ENCODE results near the gene TAS2R5. TPM values are rescaled to one million over a fixed set of nuclear protein-coding genes. Genes with fewer than 3 reads are reported as not detected.
A peak's percentile ranks its signal among the peaks of the same experiment; 100 is the strongest.
"Not testable (repeated sequence)": the region's sequence is repeated elsewhere in the genome, so short reads cannot be mapped to it uniquely, and the experiment has no call there.

Gene TAS2R5
- total RNA-seq, 1 donor from 2014 or later = 1.3 TPM

- H3K27me3 Mint-ChIP-seq (ENCODE audit: unreplicated experiment) = peaks cover 1% of the 10 kb centered on the region
- TF ChIP-seq, protein P1, sequence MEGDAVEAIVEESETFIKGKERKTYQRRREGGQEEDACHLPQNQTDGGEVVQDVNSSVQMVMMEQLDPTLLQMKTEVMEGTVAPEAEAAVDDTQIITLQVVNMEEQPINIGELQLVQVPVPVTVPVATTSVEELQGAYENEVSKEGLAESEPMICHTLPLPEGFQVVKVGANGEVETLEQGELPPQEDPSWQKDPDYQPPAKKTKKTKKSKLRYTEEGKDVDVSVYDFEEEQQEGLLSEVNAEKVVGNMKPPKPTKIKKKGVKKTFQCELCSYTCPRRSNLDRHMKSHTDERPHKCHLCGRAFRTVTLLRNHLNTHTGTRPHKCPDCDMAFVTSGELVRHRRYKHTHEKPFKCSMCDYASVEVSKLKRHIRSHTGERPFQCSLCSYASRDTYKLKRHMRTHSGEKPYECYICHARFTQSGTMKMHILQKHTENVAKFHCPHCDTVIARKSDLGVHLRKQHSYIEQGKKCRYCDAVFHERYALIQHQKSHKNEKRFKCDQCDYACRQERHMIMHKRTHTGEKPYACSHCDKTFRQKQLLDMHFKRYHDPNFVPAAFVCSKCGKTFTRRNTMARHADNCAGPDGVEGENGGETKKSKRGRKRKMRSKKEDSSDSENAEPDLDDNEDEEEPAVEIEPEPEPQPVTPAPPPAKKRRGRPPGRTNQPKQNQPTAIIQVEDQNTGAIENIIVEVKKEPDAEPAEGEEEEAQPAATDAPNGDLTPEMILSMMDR (IDR thresholded peaks at IDR 0.05; ENCODE audit: partially characterized antibody, unreplicated experiment) = peak; percentile 61
- H3K9me3 Mint-ChIP-seq (ENCODE audit: unreplicated experiment) = peaks cover 6% of the 10 kb centered on the region
- DNase-seq = no peak
- no peaks in the 10 kb centered on the region for H3K4me1 Mint-ChIP-seq (ENCODE audit: low read depth, unreplicated experiment)
- H3K36me3 Mint-ChIP-seq (ENCODE audit: unreplicated experiment) = peaks cover 42% of the 10 kb centered on the region
- no peak overlapping the region for H3K4me3 Mint-ChIP-seq (ENCODE audit: unreplicated experiment)
- H3K27ac Mint-ChIP-seq (ENCODE audit: unreplicated experiment) = no peak overlapping the region
These were observed 35.1 kb upstream of the TAS2R5 start for GRCh38 chr7:141754939-141755338.

DNA sequence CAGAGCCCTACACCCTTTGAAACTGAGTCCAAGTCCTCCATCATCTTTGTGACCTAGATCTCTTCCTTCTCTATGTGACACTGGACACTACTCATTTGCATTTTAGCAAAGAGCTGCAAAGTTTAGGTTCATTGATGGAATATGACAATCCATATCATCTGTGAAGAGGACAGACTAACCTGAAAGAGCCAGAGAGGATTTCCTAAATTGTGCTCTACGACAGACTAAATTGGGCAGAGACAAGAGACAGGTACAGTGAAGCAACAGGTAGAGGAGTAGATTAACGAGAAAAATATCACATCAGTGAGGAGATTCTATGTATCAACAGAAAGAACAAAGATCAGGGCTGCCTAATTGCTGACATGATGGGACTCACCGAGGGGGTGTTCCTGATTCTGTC, 26.2 kb upstream of the TAS2R5 start, which contains the start of gene TAS2R3:
Gene TAS2R3, plus strand, starts transcription at position 301 of the 400 bp plus-strand sequence. Its CDS starts 62 bp downstream, at position 363.
- TF ChIP-seq, protein P1 (IDR thresholded peaks at IDR 0.05; ENCODE audit: partially characterized antibody, unreplicated experiment) = no peak
- H3K9me3 Mint-ChIP-seq (ENCODE audit: unreplicated experiment) = no peaks in the 10 kb centered on the region
- H3K36me3 Mint-ChIP-seq (ENCODE audit: unreplicated experiment) = no peaks in the 10 kb centered on the region
- no peaks in the 10 kb centered on the region for H3K4me1 Mint-ChIP-seq (ENCODE audit: low read depth, unreplicated experiment)
- no peak for DNase-seq
- no peak within 1 kb of the TSS for H3K4me3 Mint-ChIP-seq (ENCODE audit: unreplicated experiment)
- H3K27me3 Mint-ChIP-seq (ENCODE audit: unreplicated experiment) = peaks cover 2% of the 10 kb centered on the region
- no peak within 1 kb of the TSS for H3K27ac Mint-ChIP-seq (ENCODE audit: unreplicated experiment)

GRCh38 chr7:141770083-141770583, 19.9 kb upstream of the TAS2R5 start:
- not testable (repeated sequence) for DNase-seq; H3K36me3 Mint-ChIP-seq (ENCODE audit: unreplicated experiment)

GRCh38 chr7:141776374-141776773, 13.6 kb upstream of the TAS2R5 start, which contains the start of gene TAS2R4:
Gene TAS2R4 (plus strand): TSS chr7:141776674. CDS start chr7:141778489, 1,815 bp downstream.
- DNase-seq = no peak
- no peaks in the 10 kb centered on the region for H3K27me3 Mint-ChIP-seq (ENCODE audit: unreplicated experiment)
- TF ChIP-seq, protein P1 (IDR thresholded peaks at IDR 0.05; ENCODE audit: partially characterized antibody, unreplicated experiment) = no peak
- no peak within 1 kb of the TSS for H3K27ac Mint-ChIP-seq (ENCODE audit: unreplicated experiment)
- H3K4me3 Mint-ChIP-seq (ENCODE audit: unreplicated experiment) = no peak within 1 kb of the TSS
- H3K36me3 Mint-ChIP-seq (ENCODE audit: unreplicated experiment) = peaks cover 6% of the 10 kb centered on the region
- no peaks in the 10 kb centered on the region for H3K4me1 Mint-ChIP-seq (ENCODE audit: low read depth, unreplicated experiment)
- H3K9me3 Mint-ChIP-seq (ENCODE audit: unreplicated experiment) = peaks cover 2% of the 10 kb centered on the region

More at GRCh38 chr7:141770083-141770583, 19.9 kb upstream of the TAS2R5 start:
- H3K27me3 Mint-ChIP-seq (ENCODE audit: unreplicated experiment); H3K9me3 Mint-ChIP-seq (ENCODE audit: unreplicated experiment); H3K27ac Mint-ChIP-seq (ENCODE audit: unreplicated experiment); H3K4me1 Mint-ChIP-seq (ENCODE audit: low read depth, unreplicated experiment); H3K4me3 Mint-ChIP-seq (ENCODE audit: unreplicated experiment): not testable (repeated sequence)

DNA sequence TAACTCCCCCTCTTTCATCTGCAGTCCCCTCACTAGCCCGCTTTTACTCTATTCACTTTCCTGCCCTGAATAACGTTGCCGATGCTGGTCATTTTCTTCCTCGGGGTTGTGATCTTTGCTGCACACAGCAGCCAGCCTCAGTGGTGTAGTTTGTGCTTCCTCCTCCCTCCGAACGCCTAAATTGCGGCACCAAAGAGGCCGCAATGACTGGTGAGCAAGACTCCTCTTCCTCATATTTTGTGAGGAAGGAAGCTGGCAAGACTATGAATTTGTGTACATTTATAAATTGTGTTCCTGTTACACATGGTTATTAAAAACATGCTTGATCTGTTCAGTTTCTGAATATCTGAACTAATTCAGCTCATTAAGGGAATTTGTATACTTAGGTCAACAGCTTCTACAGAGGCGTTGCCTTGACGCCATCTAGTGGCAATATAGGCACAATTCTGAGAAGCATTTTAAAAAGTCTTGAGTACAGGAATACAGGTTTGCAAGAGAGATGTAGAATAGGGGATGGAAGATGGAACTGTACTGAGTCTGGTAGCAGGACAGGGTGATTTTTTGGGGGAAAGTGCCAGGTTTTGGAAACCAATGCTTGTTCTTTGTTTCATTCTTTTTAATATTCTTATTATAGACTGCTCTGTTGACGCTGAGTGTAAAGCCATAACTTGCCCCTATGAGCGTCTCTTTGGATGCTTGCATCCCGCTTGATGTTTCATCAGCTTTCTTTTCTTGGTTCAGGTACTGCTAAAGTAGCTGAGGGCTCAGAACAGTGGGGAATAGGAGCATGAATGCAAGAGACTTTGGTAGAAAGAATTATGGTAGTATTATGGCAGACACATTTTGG, 4.1 kb upstream of the TAS2R5 start:
- H3K27me3 Mint-ChIP-seq (ENCODE audit: unreplicated experiment) = no peaks in the 10 kb centered on the region
- H3K4me1 Mint-ChIP-seq (ENCODE audit: low read depth, unreplicated experiment) = peaks cover 2% of the 10 kb centered on the region
- no peak overlapping the region for H3K4me3 Mint-ChIP-seq (ENCODE audit: unreplicated experiment)
- no peaks in the 10 kb centered on the region for H3K9me3 Mint-ChIP-seq (ENCODE audit: unreplicated experiment)
- H3K27ac Mint-ChIP-seq (ENCODE audit: unreplicated experiment) = no peak overlapping the region
- no peak for DNase-seq
- TF ChIP-seq, protein P1 (IDR thresholded peaks at IDR 0.05; ENCODE audit: partially characterized antibody, unreplicated experiment) = peak; percentile 73
- no peaks in the 10 kb centered on the region for H3K36me3 Mint-ChIP-seq (ENCODE audit: unreplicated experiment)

Measured in glutamatergic neuron (in vitro differentiated cells).